Caco-2 (cell line): ENCODE measurements around the gene CSTF1. TPM values are rescaled to one million over a fixed set of nuclear protein-coding genes. Genes with fewer than 3 reads are reported as not detected.

Source experiments
- BruUV-seq: library from RNA; stranded (reverse); fragments of 400-500 nt; replicated peaks from 2 replicates; lab custom pipeline; 2021; lab: Mats Ljungman, UMichigan
- CTCF ChIA-PET: fragments of 300-600 bp; sonication (Branson Sonifier 250); formaldehyde crosslinking; loops from one replicate; lab custom pipeline; 2022; ENCODE audit warnings: antibody characterized with exemption; lab: Charles Lee
- POLR2A ChIA-PET: fragments of 300-600 bp; sonication (Branson Sonifier 250); formaldehyde crosslinking; loops from one replicate; lab custom pipeline; 2022; ENCODE audit warnings: antibody characterized with exemption; lab: Charles Lee
- DNase-seq, 2 experiments: peaks; one replicate each; pipeline versions ENCODE4 v3.0.0 to v3.0.0-alpha.2; 2020 to 2022
- H3K27me3 ChIP-seq: replicated peaks from 2 replicates; pipeline ENCODE4 v1.6.0; 2011; ENCODE audit warnings: low read length; ENCODE audit not compliant: control insufficient read depth, insufficient read depth
- H3K36me3 ChIP-seq: 2 replicates; pipeline ENCODE4 v1.5.1; 2011; ENCODE audit warnings: low read length; ENCODE audit not compliant: control insufficient read depth, insufficient read depth
- H3K4me1 ChIP-seq: fragments of 250-450 bp; sonication (Bioruptor Pico); 2 replicates; pipeline ENCODE4 v1.5.1; 2020; ENCODE audit warnings: mild to moderate bottlenecking
- H3K4me3 ChIP-seq: 2 replicates; pipeline ENCODE4 v1.5.1; 2011; ENCODE audit warnings: low read depth, mild to moderate bottlenecking, control low read depth, low read length
- H3K9me3 ChIP-seq: fragments of 250-450 bp; sonication (Bioruptor Pico); 2 replicates; pipeline ENCODE4 v1.5.1; 2020; ENCODE audit warnings: mild to moderate bottlenecking, moderate library complexity
- H3K27ac Mint-ChIP-seq: one replicate; pipeline ENCODE4 v1.8.0; 2022; ENCODE audit warnings: mixed read lengths; ENCODE audit not compliant: unreplicated experiment
- H3K27me3 Mint-ChIP-seq: one replicate; pipeline ENCODE4 v1.8.0; 2022; ENCODE audit warnings: mixed read lengths; ENCODE audit not compliant: insufficient read depth, unreplicated experiment
- H3K36me3 Mint-ChIP-seq: one replicate; pipeline ENCODE4 v1.8.0; 2022; ENCODE audit warnings: mild to moderate bottlenecking, mixed read lengths; ENCODE audit not compliant: insufficient read depth, unreplicated experiment
- H3K4me1 Mint-ChIP-seq: one replicate; pipeline ENCODE4 v1.8.0; 2022; ENCODE audit warnings: low read depth, mixed read lengths; ENCODE audit not compliant: unreplicated experiment
- H3K4me3 Mint-ChIP-seq: one replicate; pipeline ENCODE4 v1.8.0; 2022; ENCODE audit warnings: mild to moderate bottlenecking, moderate library complexity, mixed read lengths; ENCODE audit not compliant: unreplicated experiment
- H3K9me3 Mint-ChIP-seq: one replicate; pipeline ENCODE4 v1.8.0; 2022; ENCODE audit warnings: mixed read lengths; ENCODE audit not compliant: unreplicated experiment
- intact Hi-C: fragments of 100-400 bp; cut with micrococcal nuclease; formaldehyde crosslinking; loops from one replicate; pipeline ENCODE4 v1.10.0; 2022; ENCODE audit not compliant: unreplicated experiment
- total RNA-seq: library from RNA; stranded (reverse); gene quantifications from 2 replicates; pipeline ENCODE4 v1.2.3, GENCODE V29; 2022
- TF ChIP-seq, protein P1 (sequence below), 2 experiments: fragments of 200-600 bp in 1 of 2; IDR thresholded peaks; 1 replicate in 1 of 2; 2 replicates in 1 of 2; pipeline versions ENCODE4 v1.5.1 to v1.8.0; 2011 to 2022; ENCODE audit warnings: antibody characterized with exemption in 1 of 2, control low read depth in 1 of 2, inconsistent platforms in 1 of 2, low read depth in 1 of 2, low read length in 1 of 2, mild to moderate bottlenecking in 1 of 2, moderate library complexity in 1 of 2; ENCODE audit not compliant: insufficient read depth in 1 of 2, severe bottlenecking in 1 of 2, unreplicated experiment in 1 of 2

CSTF1 gene
- total RNA-seq, 1 experiment from 2014 or later: 97.0 TPM

DNA sequence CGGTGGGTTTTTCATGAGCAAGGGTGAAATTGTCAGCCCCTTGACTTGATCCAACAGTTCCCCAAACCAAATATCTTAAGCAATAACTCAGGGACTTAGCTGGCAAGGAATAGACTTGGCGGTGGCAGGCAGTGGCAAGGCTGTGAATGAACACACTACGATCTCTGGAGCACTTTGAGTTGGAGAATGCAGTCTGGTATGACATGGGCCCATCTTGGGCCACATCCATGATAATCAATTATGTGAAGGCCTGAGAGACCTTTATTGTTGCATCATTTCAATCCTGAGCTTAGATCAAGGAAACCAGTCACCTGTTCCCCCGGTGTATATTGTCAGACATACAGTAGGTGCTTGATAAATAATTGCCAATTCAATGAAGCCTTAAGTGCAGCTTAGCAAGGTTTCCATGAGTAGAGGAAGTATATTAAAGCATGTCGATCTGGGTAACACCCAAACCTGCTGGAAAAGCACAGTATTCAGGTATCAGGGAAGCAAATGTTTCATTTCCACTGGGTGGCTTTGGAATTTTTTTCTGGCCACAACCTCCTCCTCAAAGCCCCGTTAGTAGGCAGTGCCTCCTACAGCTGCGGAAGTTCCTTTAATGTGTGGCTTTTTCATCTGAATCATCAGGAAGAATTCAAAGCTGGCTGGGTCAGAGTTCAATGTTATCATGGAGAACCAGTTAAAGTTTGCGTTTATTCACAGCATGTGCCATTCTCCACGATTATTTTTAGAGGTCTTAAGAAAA lies 29.8 kb downstream of the CSTF1 start:
- POLR2A ChIA-PET: no interaction called here

DNA sequence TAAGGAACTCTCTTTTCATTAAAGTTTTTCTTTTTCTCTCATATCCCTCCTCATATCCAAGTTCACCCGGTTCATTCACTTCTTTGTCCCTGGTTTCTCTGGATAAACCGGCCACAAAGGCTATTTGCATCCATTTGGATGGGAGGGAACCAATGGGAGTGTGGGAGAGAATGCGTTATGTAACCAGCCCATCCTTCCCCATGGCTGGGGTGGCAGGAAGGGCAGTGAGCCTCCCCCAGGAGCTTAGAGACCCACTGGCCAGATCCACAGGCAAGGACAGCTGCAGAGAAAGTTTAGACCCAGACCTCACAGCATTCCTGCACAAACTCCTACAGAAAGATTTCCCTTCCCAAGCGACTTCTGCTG lies 30.4 kb downstream of the CSTF1 start:
- H3K27me3 Mint-ChIP-seq: no peaks in the 10 kb centered on the region
- intact Hi-C loops: loop anchor here (1.0 kb wide), 1 partner anchor 35 kb away; no protein-coding TSS in a partner anchor
- no peaks in the 10 kb centered on the region for H3K9me3 Mint-ChIP-seq
- peaks cover 26% of the 10 kb centered on the region for H3K4me1 Mint-ChIP-seq
- no peak for DNase-seq
- CTCF ChIA-PET: interaction anchor here (1.4 kb wide), 1 partner anchor 31 kb away, joined by 4 read pairs; the partner anchor contains the start of genes AURKA and CSTF1
- TF ChIP-seq, protein P1, sequence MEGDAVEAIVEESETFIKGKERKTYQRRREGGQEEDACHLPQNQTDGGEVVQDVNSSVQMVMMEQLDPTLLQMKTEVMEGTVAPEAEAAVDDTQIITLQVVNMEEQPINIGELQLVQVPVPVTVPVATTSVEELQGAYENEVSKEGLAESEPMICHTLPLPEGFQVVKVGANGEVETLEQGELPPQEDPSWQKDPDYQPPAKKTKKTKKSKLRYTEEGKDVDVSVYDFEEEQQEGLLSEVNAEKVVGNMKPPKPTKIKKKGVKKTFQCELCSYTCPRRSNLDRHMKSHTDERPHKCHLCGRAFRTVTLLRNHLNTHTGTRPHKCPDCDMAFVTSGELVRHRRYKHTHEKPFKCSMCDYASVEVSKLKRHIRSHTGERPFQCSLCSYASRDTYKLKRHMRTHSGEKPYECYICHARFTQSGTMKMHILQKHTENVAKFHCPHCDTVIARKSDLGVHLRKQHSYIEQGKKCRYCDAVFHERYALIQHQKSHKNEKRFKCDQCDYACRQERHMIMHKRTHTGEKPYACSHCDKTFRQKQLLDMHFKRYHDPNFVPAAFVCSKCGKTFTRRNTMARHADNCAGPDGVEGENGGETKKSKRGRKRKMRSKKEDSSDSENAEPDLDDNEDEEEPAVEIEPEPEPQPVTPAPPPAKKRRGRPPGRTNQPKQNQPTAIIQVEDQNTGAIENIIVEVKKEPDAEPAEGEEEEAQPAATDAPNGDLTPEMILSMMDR (IDR thresholded peaks at IDR 0.05; ENCODE audit: insufficient read depth in 1 of 2, low read depth in 1 of 2, low read length in 1 of 2, severe bottlenecking in 1 of 2, unreplicated experiment in 1 of 2): no peak
- H3K27ac Mint-ChIP-seq: no peak overlapping the region
- POLR2A ChIA-PET: no interaction called here
- H3K4me3 ChIP-seq: no peak overlapping the region
- H3K4me1 ChIP-seq: peaks cover 20% of the 10 kb centered on the region
- no peaks in the 10 kb centered on the region for H3K36me3 ChIP-seq
- no peak overlapping the region for H3K4me3 Mint-ChIP-seq
- no peaks in the 10 kb centered on the region for H3K9me3 ChIP-seq
- no peaks in the 10 kb centered on the region for H3K36me3 Mint-ChIP-seq
- H3K27me3 ChIP-seq: no peaks in the 10 kb centered on the region
- no TSS peak for BruUV-seq

More for the DNA sequence above, 29.8 kb downstream of the CSTF1 start:
- H3K27ac Mint-ChIP-seq: no peak overlapping the region
- no peaks in the 10 kb centered on the region for H3K36me3 Mint-ChIP-seq
- TF ChIP-seq, protein P1 (IDR thresholded peaks at IDR 0.05; ENCODE audit: insufficient read depth in 1 of 2, low read depth in 1 of 2, low read length in 1 of 2, severe bottlenecking in 1 of 2, unreplicated experiment in 1 of 2): no peak
- intact Hi-C loops: loop anchor here (1.0 kb wide), 1 partner anchor 36 kb away; no protein-coding TSS in a partner anchor
- DNase-seq: no peak
- H3K4me1 ChIP-seq: peaks cover 20% of the 10 kb centered on the region
- H3K9me3 Mint-ChIP-seq: no peaks in the 10 kb centered on the region
- H3K36me3 ChIP-seq: no peaks in the 10 kb centered on the region
- H3K4me3 Mint-ChIP-seq: no peak overlapping the region
- no peak overlapping the region for H3K4me3 ChIP-seq
- no peaks in the 10 kb centered on the region for H3K27me3 Mint-ChIP-seq
- no TSS peak for BruUV-seq
- no peaks in the 10 kb centered on the region for H3K9me3 ChIP-seq
- H3K4me1 Mint-ChIP-seq: peaks cover 27% of the 10 kb centered on the region
- CTCF ChIA-PET: interaction anchor here (1.4 kb wide), 1 partner anchor 30 kb away, joined by 4 read pairs; the partner anchor contains the start of genes AURKA and CSTF1
- H3K27me3 ChIP-seq: no peaks in the 10 kb centered on the region

DNA sequence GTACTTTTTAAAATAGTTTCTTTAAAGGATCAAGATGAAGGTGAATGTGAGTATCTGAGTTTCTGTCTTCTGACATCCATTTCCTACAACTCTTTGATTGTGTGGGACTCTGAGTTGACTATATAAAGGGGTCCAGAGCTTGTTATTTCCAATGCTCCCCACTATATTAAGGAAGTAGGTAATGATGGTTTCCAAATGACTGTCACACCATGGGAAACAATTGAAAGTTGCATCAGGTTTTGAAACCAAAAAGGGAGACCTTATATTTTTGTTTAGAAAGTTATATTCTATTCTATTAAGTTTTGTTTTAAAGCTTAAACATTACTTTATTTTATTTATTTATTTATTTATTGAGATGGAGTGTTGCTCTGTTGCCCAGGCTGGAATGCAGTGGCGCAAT lies 30.8 kb downstream of the CSTF1 start:
- H3K4me3 ChIP-seq: no peak overlapping the region
- peaks cover 20% of the 10 kb centered on the region for H3K4me1 ChIP-seq
- no peaks in the 10 kb centered on the region for H3K27me3 ChIP-seq
- H3K9me3 ChIP-seq: no peaks in the 10 kb centered on the region
- H3K9me3 Mint-ChIP-seq: no peaks in the 10 kb centered on the region
- no peaks in the 10 kb centered on the region for H3K36me3 ChIP-seq
- no peak overlapping the region for H3K27ac Mint-ChIP-seq
- peaks cover 22% of the 10 kb centered on the region for H3K4me1 Mint-ChIP-seq
- no peaks in the 10 kb centered on the region for H3K36me3 Mint-ChIP-seq
- H3K27me3 Mint-ChIP-seq: no peaks in the 10 kb centered on the region
- intact Hi-C loops: no loop called here
- H3K4me3 Mint-ChIP-seq: no peak overlapping the region
- ChIA-PET CTCF (interaction anchor here (0.7 to 1.4 kb wide), 2 partner anchors 31 to 864 kb away, joined by 3 to 4 read pairs; partner anchors contain the start of genes AURKA and CSTF1), POLR2A (interaction anchor here (0.5 kb wide), 1 partner anchor 11 kb away, joined by 5 read pairs; the partner anchor contains the start of gene CASS4)
- TF ChIP-seq, protein P1 (IDR thresholded peaks at IDR 0.05; ENCODE audit: insufficient read depth in 1 of 2, low read depth in 1 of 2, low read length in 1 of 2, severe bottlenecking in 1 of 2, unreplicated experiment in 1 of 2): no peak
- no TSS peak for BruUV-seq
- no peak for DNase-seq
